Measurements from ENCODE around the gene CREB3L2.

The CREB3L2 gene

GRCh38 chr7:137882806-137883205, 119.1 kb downstream of the CREB3L2 start:
- Histone ChIP-seq H3K27ac (ENCODE audit: extremely low read depth, low read depth, low read length) (no peak overlapping the region), H3K4me3 (ENCODE audit: low read depth, low read length) (no peak overlapping the region), H3K9me3 (ENCODE audit: control insufficient read depth, insufficient read depth, low read depth, low read length) (no peaks in the 10 kb centered on the region), H3K4me1 (ENCODE audit: control insufficient read depth, insufficient read depth, low read length) (no peaks in the 10 kb centered on the region), H3K36me3 (ENCODE audit: control insufficient read depth in 2 of 2, insufficient read depth in 1 of 2, low read length in 2 of 2) (peaks cover 0 to 79% of the 10 kb centered on the region in 2 experiments; a peak in 1 of 3 replicates)
- ChIA-PET POLR2A (no interaction called here), CTCF (interaction anchor here (1.1 kb wide), 1 partner anchor 17 kb away, joined by 5 read pairs; no protein-coding TSS in a partner anchor)
- TF ChIP-seq ZNF433 (tag by site-specific recombination; IDR thresholded peaks at IDR 0.05; ENCODE audit: low read depth) (no peak), ZNF311 (tag by site-specific recombination; IDR thresholded peaks at IDR 0.05; ENCODE audit: borderline replicate concordance) (no peak), ZNF184 (tag by site-specific recombination; IDR thresholded peaks at IDR 0.05) (no peak)

DNA sequence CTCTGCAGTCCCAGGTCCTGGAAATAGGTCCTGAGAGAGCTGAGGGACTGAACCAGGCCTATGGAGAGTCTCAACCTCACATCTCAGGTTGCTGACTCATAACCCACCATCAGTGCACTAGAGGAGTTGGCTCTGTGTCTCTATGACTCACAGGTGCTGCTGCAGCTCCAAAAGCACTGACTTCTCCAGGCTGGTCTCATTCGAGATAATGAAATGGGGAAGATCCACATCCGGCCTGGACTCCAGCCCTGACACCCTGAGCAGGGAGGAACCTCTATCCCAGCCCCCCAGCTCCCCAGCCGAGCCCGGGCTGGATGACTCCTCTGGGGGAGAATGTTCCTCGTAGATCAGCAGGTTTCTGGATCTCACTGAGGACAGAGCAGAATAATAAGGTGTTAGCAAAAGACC, 119.6 kb downstream of the CREB3L2 start:
- ChIA-PET CTCF (interaction anchor here (1.1 to 2.5 kb wide), 2 partner anchors 18 to 227 kb away, joined by 5 to 12 read pairs; no protein-coding TSS in a partner anchor), POLR2A (no interaction called here)
- no peak overlapping the region for H3K27ac ChIP-seq (ENCODE audit: extremely low read depth, low read depth, low read length)

DNA sequence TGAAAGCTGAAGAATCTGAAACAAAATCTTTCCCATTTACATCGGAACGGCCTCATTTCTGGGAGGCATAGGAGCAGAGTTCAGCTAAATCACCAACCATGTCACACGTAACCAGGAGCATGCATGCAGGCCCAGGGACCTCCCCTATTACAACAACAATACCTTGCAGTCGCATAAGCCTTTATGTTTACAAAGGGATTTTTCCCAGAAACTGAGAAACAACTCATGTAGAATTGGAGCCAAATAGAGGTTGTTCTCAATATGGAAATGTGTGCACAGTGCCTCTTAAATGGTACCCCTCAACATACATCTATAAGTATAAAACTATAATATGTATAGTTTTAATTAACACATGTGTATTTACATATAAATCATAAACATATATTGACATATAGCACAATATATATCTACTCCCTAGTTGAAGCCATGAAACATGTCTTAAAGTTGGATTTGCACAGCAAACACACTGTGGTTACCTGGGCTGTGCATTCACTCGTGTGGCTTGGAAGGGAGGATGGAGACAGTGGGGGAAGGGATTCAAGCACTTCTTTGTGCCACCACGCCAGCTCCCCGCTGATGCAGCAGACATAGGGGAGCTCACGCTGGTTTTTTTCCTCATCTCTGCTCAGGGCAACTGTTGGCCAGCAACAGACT, 120.2 kb downstream of the CREB3L2 start:
- Histone ChIP-seq H3K4me3 (ENCODE audit: low read depth, low read length) (no peak overlapping the region), H3K4me1 (ENCODE audit: control insufficient read depth, insufficient read depth, low read length) (no peaks in the 10 kb centered on the region), H3K9me3 (ENCODE audit: control insufficient read depth, insufficient read depth, low read depth, low read length) (no peaks in the 10 kb centered on the region), H3K27ac (ENCODE audit: extremely low read depth, low read depth, low read length) (no peak overlapping the region), H3K36me3 (ENCODE audit: control insufficient read depth in 2 of 2, insufficient read depth in 1 of 2, low read length in 2 of 2) (peaks cover 0 to 81% of the 10 kb centered on the region in 2 experiments; a peak in 1 of 3 replicates)
- ChIA-PET CTCF (interaction anchor here (1.1 to 2.5 kb wide), 2 partner anchors 18 to 226 kb away, joined by 5 to 12 read pairs; no protein-coding TSS in a partner anchor), POLR2A (no interaction called here)
- TF ChIP-seq MEIS1 (CRISPR knock-in tag; IDR thresholded peaks at IDR 0.05; ENCODE audit: borderline replicate concordance) (no peak), SETDB1 (IDR thresholded peaks at IDR 0.05; ENCODE audit: insufficient read length, low read length) (peak; percentile 36), ZNF501 (tag by site-specific recombination; IDR thresholded peaks at IDR 0.05) (no peak), WT1 (tag by site-specific recombination; IDR thresholded peaks at IDR 0.05) (no peak), ZNF510 (tag by site-specific recombination; IDR thresholded peaks at IDR 0.05; ENCODE audit: insufficient replicate concordance) (no peak), GLI2 (tag by site-specific recombination; IDR thresholded peaks at IDR 0.05; ENCODE audit: borderline replicate concordance, low read depth) (no peak), ZNF223 (tag by site-specific recombination; IDR thresholded peaks at IDR 0.05) (no peak), HOXD13 (CRISPR knock-in tag; IDR thresholded peaks at IDR 0.05; ENCODE audit: borderline replicate concordance) (no peak), ZBTB21 (tag by site-specific recombination; IDR thresholded peaks at IDR 0.05) (no peak), ZNF133 (tag by site-specific recombination; IDR thresholded peaks at IDR 0.05) (peak; percentile 95), ZNF624 (tag by site-specific recombination; IDR thresholded peaks at IDR 0.05) (no peak), TCF7L2 (IDR thresholded peaks at IDR 0.05; ENCODE audit: borderline replicate concordance, low read depth, low read length) (no peak), ZNF155 (tag by site-specific recombination; IDR thresholded peaks at IDR 0.05) (no peak), ZNF16 (tag by site-specific recombination; IDR thresholded peaks at IDR 0.05; ENCODE audit: low read depth) (no peak)
- TF ChIP-seq, protein P1, sequence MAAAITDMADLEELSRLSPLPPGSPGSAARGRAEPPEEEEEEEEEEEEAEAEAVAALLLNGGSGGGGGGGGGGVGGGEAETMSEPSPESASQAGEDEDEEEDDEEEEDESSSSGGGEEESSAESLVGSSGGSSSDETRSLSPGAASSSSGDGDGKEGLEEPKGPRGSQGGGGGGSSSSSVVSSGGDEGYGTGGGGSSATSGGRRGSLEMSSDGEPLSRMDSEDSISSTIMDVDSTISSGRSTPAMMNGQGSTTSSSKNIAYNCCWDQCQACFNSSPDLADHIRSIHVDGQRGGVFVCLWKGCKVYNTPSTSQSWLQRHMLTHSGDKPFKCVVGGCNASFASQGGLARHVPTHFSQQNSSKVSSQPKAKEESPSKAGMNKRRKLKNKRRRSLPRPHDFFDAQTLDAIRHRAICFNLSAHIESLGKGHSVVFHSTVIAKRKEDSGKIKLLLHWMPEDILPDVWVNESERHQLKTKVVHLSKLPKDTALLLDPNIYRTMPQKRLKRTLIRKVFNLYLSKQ (tag by site-specific recombination; IDR thresholded peaks at IDR 0.05; ENCODE audit: borderline replicate concordance): no peak
- TF ChIP-seq, protein P2, sequence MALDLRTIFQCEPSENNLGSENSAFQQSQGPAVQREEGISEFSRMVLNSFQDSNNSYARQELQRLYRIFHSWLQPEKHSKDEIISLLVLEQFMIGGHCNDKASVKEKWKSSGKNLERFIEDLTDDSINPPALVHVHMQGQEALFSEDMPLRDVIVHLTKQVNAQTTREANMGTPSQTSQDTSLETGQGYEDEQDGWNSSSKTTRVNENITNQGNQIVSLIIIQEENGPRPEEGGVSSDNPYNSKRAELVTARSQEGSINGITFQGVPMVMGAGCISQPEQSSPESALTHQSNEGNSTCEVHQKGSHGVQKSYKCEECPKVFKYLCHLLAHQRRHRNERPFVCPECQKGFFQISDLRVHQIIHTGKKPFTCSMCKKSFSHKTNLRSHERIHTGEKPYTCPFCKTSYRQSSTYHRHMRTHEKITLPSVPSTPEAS (tag by site-specific recombination; IDR thresholded peaks at IDR 0.05): no peak

More for the DNA sequence above, 119.6 kb downstream of the CREB3L2 start:
- peaks cover 0 to 80% of the 10 kb centered on the region in 2 experiments; a peak in 1 of 3 replicates for H3K36me3 ChIP-seq (ENCODE audit: control insufficient read depth in 2 of 2, insufficient read depth in 1 of 2, low read length in 2 of 2)
- H3K9me3 ChIP-seq (ENCODE audit: control insufficient read depth, insufficient read depth, low read depth, low read length): no peaks in the 10 kb centered on the region
- no peaks in the 10 kb centered on the region for H3K4me1 ChIP-seq (ENCODE audit: control insufficient read depth, insufficient read depth, low read length)
- no peak overlapping the region for H3K4me3 ChIP-seq (ENCODE audit: low read depth, low read length)
- TF ChIP-seq ZNF530 (tag by site-specific recombination; IDR thresholded peaks at IDR 0.05; ENCODE audit: low read depth): no peak
- TF ChIP-seq ZNF394 (tag by site-specific recombination; IDR thresholded peaks at IDR 0.05; ENCODE audit: borderline replicate concordance): no peak
- no peak for TF ChIP-seq ZNF548 (tag by site-specific recombination; IDR thresholded peaks at IDR 0.05)
- TF ChIP-seq ZSCAN23 (tag by site-specific recombination; IDR thresholded peaks at IDR 0.05): no peak
- TF ChIP-seq ZFP69B (tag by site-specific recombination; IDR thresholded peaks at IDR 0.05): no peak
- TF ChIP-seq ZNF623 (tag by site-specific recombination; IDR thresholded peaks at IDR 0.05): no peak
- no peak for TF ChIP-seq ZBTB8A (tag by site-specific recombination; IDR thresholded peaks at IDR 0.05)
- no peak for TF ChIP-seq ZNF24 (tag by site-specific recombination; IDR thresholded peaks at IDR 0.05)
- TF ChIP-seq ZNF148 (tag by site-specific recombination; IDR thresholded peaks at IDR 0.05; ENCODE audit: borderline replicate concordance): no peak
